Measurements from ENCODE around the gene EPB41L2. TPM values are rescaled to one million over a fixed set of nuclear protein-coding genes. Genes with fewer than 3 reads are reported as not detected.
"Not testable (repeated sequence)": the region's sequence is repeated elsewhere in the genome, so short reads cannot be mapped to it uniquely, and the experiment has no call there.

The EPB41L2 gene
- total RNA-seq, 4 donors from 2014 or later, result 190 to 321 (median 265) TPM

DNA sequence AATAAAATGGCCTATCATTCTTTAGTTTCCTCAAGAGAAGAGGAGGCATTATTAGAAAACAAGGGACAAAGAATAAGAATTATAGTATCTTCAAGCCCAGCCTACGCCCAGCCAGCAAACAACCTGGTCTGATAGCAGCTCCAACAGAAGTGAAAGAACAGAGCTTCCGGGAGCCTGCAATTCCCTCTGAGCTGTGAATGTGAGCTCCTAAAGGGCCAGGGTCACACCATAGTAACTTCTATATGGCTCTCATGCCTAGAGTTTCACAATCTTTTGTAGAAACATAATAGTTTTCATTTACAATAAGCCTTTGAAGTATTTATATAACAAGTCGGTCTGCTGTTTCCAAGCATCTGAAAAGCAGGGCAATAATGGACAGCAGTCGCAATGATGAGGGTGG is 119.3 kb downstream of the EPB41L2 start:
- no peak for DNase-seq (ENCODE audit: low spot score in 2 of 2)

DNA sequence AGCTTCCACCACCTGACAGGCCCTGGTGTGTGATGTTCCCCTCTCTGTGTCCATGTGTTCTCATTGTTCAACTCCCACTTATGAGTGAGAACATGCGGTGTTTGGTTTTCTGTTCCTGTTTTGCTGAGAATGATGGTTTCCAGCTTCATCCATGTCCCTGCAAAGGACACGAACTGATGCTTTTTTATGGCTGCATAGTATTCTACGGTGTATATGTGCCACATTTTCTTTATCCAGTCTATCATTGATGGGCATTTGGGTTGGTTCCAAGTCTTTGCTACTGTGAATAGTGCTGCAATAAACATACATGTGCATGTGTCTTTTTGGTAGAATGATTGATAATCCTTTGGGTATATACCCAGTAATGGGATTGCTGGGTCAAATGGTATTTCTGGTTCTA is 120.3 kb downstream of the EPB41L2 start:
- WGBS, 2 donors, result 91 to 92% methylated on average over 3 of the region's 3 CpGs
- not testable (repeated sequence) for DNase-seq (ENCODE audit: low spot score in 2 of 2); H3K27me3 ChIP-seq; H3K9me3 ChIP-seq; H3K4me3 ChIP-seq; H3K36me3 ChIP-seq
- peaks cover 0 to 94% (median 30%) of the 10 kb centered on the region in 4 donors for H3K4me1 ChIP-seq
- peak overlapping the region in 2 of 4 donors; percentile 83 for H3K27ac ChIP-seq

More for the DNA sequence above, 119.3 kb downstream of the EPB41L2 start:
- 41 to 45% methylated on average over 4 of the region's 4 CpGs for WGBS, 2 donors
- Histone ChIP-seq H3K4me3 (peak overlapping the region in 1 of 4 donors; percentile 6), H3K27me3 (no peaks in the 10 kb centered on the region), H3K27ac (peak overlapping the region; percentile 58 to 83 (median 72)), H3K36me3 (no peaks in the 10 kb centered on the region), H3K4me1 (peaks cover 0 to 94% (median 27%) of the 10 kb centered on the region in 4 donors), H3K9me3 (no peaks in the 10 kb centered on the region)
- TF ChIP-seq, protein P1, sequence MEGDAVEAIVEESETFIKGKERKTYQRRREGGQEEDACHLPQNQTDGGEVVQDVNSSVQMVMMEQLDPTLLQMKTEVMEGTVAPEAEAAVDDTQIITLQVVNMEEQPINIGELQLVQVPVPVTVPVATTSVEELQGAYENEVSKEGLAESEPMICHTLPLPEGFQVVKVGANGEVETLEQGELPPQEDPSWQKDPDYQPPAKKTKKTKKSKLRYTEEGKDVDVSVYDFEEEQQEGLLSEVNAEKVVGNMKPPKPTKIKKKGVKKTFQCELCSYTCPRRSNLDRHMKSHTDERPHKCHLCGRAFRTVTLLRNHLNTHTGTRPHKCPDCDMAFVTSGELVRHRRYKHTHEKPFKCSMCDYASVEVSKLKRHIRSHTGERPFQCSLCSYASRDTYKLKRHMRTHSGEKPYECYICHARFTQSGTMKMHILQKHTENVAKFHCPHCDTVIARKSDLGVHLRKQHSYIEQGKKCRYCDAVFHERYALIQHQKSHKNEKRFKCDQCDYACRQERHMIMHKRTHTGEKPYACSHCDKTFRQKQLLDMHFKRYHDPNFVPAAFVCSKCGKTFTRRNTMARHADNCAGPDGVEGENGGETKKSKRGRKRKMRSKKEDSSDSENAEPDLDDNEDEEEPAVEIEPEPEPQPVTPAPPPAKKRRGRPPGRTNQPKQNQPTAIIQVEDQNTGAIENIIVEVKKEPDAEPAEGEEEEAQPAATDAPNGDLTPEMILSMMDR (IDR thresholded peaks at IDR 0.05), result no peak
- TF ChIP-seq POLR2A (IDR thresholded peaks at IDR 0.05) (no peak), EP300 (IDR thresholded peaks at IDR 0.05) (no peak)

DNA sequence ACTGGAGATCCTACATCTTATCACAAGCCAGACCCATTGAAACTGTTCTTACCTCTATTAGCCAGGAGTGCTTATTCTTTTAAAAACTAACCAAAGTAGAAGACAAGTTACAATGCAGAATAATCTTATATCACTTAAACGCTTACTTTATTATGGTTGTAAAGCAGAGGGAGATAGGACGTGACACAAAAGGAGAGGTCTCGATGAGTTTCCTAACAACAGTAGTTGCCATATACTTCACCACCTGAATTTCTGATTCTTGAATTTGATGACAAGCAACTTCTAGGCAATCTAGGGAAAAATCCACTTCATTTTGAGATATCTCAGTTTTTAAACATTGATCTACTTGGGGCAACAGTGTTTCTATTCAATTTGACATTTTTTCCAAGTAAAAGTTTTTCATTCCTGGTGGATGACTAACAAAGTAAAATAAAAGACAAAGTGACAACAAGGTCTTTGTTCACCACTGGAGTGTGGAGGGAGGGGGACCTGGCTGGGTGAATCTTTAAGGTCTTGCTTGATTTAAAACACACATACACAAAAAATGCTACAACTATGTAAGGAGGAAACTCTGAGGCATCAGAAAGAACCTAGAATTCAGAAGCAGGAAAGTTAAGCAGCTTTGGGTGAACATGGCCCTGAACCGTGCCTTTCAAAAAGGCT is 125.0 kb downstream of the EPB41L2 start:
- Histone ChIP-seq H3K4me1 (peaks cover 0 to 96% (median 42%) of the 10 kb centered on the region in 4 donors), H3K4me3 (no peak overlapping the region), H3K9me3 (no peaks in the 10 kb centered on the region), H3K27ac (peak overlapping the region; percentile 15 to 84 (median 56)), H3K36me3 (no peaks in the 10 kb centered on the region), H3K27me3 (no peaks in the 10 kb centered on the region)
- no peak for TF ChIP-seq EP300 (IDR thresholded peaks at IDR 0.05)
- TF ChIP-seq, protein P1 (IDR thresholded peaks at IDR 0.05), result no peak
- no peak for TF ChIP-seq POLR2A (IDR thresholded peaks at IDR 0.05)
- no peak for DNase-seq (ENCODE audit: low spot score in 2 of 2)
- WGBS, 2 donors, result 57 to 60% methylated on average over 4 of the region's 4 CpGs

DNA sequence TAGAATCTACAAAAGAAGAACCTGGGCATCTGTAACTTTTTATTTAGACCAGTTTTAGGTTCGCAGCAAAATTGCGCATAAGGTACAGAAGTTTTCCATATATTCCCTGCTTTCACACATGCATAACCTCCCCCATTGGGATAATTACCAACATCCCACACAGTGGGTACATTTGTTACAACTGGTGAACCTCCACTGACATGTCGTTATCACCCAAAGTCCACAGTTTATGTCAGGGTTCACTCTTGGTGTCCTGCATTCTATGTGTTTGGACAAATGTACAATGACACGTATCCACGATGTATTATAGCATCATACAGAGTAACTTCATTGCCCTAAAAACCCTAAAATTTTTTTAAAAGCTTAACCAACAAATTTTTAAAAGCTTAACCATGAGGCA is 126.1 kb downstream of the EPB41L2 start:
- H3K4me1 ChIP-seq, result peaks cover 0 to 99% (median 50%) of the 10 kb centered on the region in 4 donors
- H3K4me3 ChIP-seq, result no peak overlapping the region
- no peaks in the 10 kb centered on the region for H3K27me3 ChIP-seq
- no peak for TF ChIP-seq POLR2A (IDR thresholded peaks at IDR 0.05)
- no peak for TF ChIP-seq EP300 (IDR thresholded peaks at IDR 0.05)
- TF ChIP-seq, protein P1 (IDR thresholded peaks at IDR 0.05), result no peak
- WGBS, 2 donors, result 64 to 86% methylated on average over 5 of the region's 5 CpGs
- no peaks in the 10 kb centered on the region for H3K36me3 ChIP-seq
- no peaks in the 10 kb centered on the region for H3K9me3 ChIP-seq
- DNase-seq (ENCODE audit: low spot score in 2 of 2), result no peak
- peak overlapping the region in 2 of 4 donors; percentile 80 to 84 for H3K27ac ChIP-seq

DNA sequence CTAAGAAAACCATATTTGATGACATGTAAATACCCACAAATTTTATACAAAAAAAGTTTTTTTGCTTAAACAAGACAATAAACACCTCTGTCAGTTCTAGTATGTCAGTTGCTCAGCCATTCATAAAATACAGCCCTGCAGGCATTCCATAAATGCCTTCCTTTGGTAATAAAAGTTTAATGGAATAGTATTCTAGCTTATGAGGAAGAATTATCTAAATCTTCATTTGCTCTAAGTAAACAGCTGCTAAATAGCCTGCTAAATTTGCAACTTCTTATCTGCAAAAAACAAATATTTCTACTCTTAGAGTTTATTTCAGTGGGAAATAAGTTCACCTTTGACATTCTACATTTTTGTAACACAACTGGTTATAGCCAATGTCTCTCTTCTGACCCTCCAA is 127.1 kb downstream of the EPB41L2 start:
- Histone ChIP-seq H3K4me3 (no peak overlapping the region), H3K4me1 (peaks cover 0 to 99% (median 48%) of the 10 kb centered on the region in 4 donors), H3K9me3 (no peaks in the 10 kb centered on the region), H3K36me3 (no peaks in the 10 kb centered on the region), H3K27ac (peak overlapping the region in 2 of 4 donors; percentile 80 to 84), H3K27me3 (no peaks in the 10 kb centered on the region)
- DNase-seq (ENCODE audit: low spot score in 2 of 2), result no peak
- TF ChIP-seq EP300 (IDR thresholded peaks at IDR 0.05), result no peak
- TF ChIP-seq POLR2A (IDR thresholded peaks at IDR 0.05), result no peak
- TF ChIP-seq, protein P1 (IDR thresholded peaks at IDR 0.05), result no peak
